GM18870 (cell line): Measurements from ENCODE around the gene LRRC36.

Experiments used
- ATAC-seq: cut with Tn5 transposase; IDR thresholded peaks from one replicate; pipeline ENCODE4 v1.9.1; 2021; ENCODE audit warnings: moderate library complexity; ENCODE audit not compliant: unreplicated experiment

LRRC36 gene

GRCh38 chr16:67419931-67420330 lies 93.3 kb downstream of the LRRC36 start:
- ATAC-seq: no peak

DNA sequence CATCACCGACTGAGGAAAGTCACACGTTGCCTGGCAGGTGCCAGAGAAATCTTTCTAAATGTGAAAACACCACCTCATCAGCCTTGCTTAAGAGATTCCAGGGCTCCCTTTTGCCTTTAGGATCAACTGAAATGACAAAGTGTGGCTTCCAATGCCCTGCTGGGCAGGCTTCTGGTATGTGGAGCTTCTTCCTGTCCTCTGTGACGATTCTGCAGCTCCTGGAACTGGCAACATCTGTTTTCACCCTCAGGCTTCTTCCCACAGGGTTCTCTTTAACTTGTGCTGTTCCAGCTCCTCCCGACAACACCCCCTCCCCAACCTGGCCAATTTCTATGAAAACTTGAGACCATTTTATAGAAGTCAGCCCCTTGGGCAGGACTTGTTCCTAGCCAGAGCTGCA lies 94.4 kb downstream of the LRRC36 start:
- no peak for ATAC-seq

GRCh38 chr16:67423015-67423414 lies 96.4 kb downstream of the LRRC36 start:
- ATAC-seq: no peak

DNA sequence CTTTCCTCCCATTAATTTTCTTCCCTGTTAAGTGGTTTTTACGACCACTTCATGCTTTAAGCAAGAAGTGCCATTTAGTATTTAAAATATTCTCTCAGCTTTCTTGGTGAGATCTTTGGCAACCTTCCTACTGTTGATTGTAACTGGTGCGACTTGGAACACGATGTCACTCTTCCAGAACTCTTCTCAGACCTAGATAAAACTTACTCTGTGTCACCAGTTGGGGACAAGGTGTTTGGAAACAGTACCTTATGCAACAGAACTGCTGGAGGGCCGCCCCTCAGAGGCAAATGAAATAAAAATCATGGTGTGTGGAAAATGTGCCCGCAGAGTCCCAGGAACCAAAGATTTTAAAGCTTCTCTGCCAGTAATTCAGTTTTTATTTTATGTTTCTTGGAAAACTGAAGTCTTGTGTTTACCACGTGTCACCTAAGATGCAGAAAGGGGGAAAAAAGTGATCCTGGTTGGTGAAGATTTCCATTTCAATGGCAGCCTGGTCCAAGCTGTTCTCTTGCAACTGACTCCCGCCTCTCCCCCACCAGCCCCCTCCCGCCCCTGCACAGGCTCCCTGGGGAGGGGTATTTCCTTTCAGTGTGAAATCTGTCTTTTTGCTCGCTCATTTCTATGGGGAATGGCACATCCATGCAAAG lies 97.1 kb downstream of the LRRC36 start:
- ATAC-seq: no peak

GRCh38 chr16:67424261-67424615 lies 97.6 kb downstream of the LRRC36 start:
- ATAC-seq: no peak

- ATAC-seq: no peak
Measured at GRCh38 chr16:67425061-67425460, 98.4 kb downstream of the LRRC36 start.

GRCh38 chr16:67425580-67425979 lies 99.0 kb downstream of the LRRC36 start:
- ATAC-seq: no peak

DNA sequence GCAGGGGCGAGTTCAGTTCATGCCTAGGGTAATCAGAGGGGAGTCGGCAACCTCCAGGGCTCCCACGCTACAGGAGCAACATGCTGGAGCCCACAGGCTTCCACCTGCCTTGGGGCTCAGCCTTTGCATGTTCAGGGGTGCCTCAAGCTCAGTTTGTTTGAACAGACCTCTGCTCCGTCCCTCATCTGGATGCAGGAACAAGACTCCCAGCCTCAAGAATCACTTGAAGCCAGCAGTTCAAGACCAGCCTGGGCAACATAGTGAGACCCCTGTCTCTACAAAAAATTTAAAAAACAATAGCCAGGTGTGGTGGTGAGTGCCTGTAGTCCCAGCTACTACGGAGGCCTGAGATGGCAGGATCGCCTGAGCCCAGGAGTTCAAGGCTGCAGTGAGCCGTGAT lies 99.4 kb downstream of the LRRC36 start:
- ATAC-seq: no peak

DNA sequence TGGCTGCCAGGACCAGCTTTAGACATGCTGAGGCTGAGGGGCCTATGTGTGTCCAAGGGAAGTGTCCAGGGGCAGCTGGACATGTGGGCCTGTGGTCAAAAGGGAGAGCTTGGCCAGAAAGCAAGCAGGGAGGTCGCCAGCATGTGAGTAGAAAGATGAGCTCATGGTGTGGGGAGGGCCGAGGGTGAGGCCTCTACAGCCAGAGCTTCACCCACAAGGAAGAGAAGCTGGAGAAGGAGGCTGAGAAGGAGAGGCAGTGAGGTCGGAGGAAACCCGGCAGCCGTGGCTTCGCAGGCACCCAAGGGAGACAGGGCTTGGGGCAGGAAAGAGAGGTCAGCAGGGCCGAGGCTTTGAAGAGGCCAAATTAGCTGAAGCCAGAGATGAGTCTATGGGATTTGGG lies 100.3 kb downstream of the LRRC36 start:
- no peak for ATAC-seq

DNA sequence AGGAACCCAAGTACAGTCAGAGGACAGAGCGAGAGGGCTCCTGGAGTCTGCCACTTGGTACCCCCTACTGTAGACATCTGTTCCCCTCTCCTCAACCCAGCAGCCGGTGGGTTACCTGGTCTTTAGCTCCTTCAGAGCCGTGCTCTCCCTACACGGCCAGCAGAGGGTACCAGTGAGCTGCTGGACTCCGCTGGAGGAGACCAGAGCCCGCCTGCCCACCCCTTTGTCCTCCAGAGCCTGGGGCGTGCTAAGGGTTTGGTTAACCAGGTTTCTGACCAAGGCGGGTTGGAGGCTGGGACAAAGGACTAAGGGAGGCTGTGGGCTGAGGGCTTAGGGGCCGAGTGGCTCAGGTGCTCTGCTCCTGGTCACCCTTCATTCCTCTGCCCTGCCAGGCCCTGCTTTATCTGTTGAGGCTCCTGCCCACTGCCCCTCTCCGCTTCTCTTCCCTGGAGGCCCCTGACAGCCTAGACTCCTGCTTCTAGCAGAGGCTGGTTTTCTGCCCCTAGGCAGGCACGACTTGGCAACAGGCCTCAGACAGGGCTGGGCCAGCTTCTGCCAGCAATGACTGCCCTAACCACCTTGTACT lies 101.6 kb downstream of the LRRC36 start:
- ATAC-seq: no peak

DNA sequence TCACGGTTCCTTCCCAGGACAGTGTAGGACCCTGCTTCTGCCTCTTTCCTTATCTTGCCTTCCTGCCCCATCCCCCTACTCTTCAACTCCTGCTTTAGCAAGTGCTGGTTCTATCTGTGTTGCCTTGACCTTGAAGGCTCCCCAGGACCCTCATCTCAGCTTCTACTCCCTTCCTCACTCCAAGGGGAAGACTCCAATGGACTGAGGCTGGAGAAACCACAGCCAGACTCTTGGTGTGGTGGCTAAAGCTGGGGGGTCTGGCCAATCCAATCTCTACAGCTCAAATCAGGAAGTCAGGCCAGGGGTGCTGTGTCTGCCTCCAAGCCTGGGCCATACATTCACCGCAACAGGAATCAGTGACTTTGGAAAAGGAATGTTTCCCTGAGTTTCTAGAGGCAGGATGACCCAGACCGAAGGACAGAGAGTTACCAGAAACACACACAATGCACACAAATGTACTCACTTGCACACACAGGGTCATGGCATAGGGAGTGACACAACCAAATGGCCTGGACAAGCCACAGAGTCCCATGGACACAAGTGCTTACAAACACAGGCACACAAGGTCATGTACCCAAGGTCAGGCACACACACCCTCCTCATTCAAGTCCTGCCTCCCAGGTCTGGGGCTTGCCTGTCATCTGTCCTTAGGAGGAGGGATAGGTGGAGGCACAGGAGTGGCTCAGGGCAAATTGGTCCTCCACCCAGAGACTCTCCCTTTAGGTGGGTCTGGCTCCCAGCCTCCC lies 102.6 kb downstream of the LRRC36 start:
- ATAC-seq: no peak

- ATAC-seq: no peak
Measured at GRCh38 chr16:67429799-67430503, 103.3 kb downstream of the LRRC36 start.

- ATAC-seq: no peak
Measured at GRCh38 chr16:67430504-67430976, 103.9 kb downstream of the LRRC36 start.

DNA sequence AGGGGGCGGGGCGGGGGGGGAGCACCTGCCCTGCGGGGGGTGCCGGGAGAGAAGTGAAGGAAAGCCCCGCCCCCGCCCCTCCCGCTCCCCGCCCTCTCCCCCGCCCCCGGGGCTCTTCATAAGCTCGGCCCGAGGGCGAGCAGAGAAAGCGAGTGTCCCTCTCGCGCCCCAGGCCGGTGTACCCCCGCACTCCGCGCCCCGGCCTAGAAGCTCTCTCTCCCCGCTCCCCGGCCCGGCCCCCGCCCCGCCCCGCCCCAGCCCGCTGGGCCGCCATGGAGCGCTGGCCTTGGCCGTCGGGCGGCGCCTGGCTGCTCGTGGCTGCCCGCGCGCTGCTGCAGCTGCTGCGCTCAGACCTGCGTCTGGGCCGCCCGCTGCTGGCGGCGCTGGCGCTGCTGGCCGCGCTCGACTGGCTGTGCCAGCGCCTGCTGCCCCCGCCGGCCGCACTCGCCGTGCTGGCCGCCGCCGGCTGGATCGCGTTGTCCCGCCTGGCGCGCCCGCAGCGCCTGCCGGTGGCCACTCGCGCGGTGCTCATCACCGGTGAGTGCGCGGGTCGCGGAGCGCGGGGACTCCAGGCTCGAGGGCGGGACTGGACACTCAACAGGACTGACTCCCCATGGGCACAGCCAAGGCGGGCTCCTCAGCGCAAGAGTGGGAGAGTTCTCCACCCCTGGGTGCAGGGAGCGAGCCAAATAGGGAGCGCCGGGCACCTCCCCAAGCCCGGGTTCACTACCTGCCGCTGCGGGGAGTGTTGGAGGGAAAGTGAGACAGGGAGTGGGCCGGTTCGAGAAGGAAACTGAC lies 104.6 kb downstream of the LRRC36 start, which contains the start of gene HSD11B2:
Gene HSD11B2 (plus strand): TSS at position 145 of the 798 bp plus-strand sequence. CDS start 128 bp downstream, at position 273.
- no peak for ATAC-seq

DNA sequence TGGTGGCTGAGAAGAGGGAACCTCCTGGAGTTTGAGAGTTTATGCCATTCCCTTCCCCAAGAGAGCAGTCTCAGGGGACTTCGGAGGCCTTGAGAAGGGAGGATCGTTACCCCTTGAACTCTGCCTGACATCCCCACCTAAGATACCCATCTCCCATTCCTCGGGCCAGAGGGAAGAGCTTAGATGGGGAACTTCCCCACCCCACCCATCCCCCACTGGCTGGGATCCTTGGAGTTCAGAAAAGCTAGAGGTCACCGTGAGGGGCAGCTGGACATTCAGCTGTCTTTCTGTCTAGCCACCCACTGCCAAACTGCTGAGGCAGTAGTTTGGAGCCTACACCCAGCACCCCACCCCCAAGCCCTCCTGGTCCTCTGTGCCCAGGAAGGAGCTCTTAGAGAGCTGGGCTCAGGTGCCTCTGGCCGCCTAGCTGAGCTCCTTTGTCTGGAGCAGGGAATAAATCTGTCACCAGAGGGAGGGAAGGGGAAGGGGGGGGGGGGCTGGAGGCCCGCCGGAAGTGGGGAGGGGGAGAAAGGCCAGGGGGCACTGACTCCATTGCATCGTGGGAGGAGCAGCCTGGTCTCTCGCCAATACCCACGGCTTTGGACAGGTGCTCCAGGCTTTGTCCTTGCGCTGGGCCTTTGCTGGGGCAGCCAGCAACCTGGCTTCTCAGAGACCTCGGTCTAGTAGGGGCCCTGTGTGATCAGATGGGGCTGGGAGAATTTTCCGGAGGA lies 105.3 kb downstream of the LRRC36 start:
- ATAC-seq: no peak

- no peak for ATAC-seq
Measured at GRCh38 chr16:67432506-67432890, 105.9 kb downstream of the LRRC36 start.

GRCh38 chr16:67433131-67433719 lies 106.6 kb downstream of the LRRC36 start:
- ATAC-seq: no peak
